ENCODE results near the gene CEP192. TPM values are rescaled to one million over a fixed set of nuclear protein-coding genes. Genes with fewer than 3 reads are reported as not detected.

The CEP192 gene
- total and polyA plus RNA-seq, 2 of the 13 experiments (the other 11 are each of a cell fraction or from before 2014, with no cell fraction given): 15.3 to 24.7 TPM

DNA sequence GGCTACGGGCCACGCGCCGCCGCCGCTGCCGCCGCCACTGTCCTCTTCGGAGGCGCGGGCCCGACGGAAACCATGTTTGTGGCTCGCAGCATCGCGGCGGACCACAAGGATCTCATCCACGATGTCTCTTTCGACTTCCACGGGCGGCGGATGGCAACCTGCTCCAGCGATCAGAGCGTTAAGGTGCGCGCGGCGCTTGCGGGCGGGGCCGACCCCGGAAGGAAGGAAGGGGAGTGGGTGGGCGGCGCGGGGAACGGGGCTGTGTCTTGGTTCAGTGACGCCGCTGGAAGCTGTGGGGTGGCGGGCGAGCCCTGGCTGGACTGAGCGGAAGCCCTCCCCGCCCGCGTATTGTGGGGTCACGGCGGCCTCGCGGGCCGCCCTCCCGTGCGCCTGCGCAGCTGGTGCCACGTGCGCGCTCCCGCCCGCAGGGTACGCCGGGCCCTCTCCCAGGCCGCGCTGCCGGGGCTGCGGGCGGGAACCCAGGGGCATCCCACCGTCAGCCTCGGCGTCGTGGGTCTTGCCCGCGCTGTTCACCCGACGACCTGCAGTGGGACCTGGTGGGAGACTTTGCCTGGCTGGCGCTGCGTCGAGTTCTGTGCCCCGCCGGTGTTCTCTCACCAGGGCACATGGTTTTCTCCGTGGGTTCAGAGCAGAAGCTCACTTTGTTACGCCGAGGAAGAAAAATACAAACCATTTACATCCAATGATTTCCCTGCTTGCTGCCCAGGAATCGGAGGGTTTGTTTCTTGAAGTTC is 42.9 kb upstream of the CEP192 start (continued):
- TF ChIP-seq KDM3A (CRISPR knock-in tag; IDR thresholded peaks at IDR 0.05; ENCODE audit: low read depth): peak; percentile 52; the same call in 1 of the 2 replicates
- peak; percentile 83 for TF ChIP-seq TBX2 (CRISPR knock-in tag; IDR thresholded peaks at IDR 0.05; ENCODE audit: borderline replicate concordance)
- TF ChIP-seq, protein P1, sequence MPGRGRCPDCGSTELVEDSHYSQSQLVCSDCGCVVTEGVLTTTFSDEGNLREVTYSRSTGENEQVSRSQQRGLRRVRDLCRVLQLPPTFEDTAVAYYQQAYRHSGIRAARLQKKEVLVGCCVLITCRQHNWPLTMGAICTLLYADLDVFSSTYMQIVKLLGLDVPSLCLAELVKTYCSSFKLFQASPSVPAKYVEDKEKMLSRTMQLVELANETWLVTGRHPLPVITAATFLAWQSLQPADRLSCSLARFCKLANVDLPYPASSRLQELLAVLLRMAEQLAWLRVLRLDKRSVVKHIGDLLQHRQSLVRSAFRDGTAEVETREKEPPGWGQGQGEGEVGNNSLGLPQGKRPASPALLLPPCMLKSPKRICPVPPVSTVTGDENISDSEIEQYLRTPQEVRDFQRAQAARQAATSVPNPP (CRISPR knock-in tag; IDR thresholded peaks at IDR 0.05): peak; percentile 98
- TF ChIP-seq, protein P2, sequence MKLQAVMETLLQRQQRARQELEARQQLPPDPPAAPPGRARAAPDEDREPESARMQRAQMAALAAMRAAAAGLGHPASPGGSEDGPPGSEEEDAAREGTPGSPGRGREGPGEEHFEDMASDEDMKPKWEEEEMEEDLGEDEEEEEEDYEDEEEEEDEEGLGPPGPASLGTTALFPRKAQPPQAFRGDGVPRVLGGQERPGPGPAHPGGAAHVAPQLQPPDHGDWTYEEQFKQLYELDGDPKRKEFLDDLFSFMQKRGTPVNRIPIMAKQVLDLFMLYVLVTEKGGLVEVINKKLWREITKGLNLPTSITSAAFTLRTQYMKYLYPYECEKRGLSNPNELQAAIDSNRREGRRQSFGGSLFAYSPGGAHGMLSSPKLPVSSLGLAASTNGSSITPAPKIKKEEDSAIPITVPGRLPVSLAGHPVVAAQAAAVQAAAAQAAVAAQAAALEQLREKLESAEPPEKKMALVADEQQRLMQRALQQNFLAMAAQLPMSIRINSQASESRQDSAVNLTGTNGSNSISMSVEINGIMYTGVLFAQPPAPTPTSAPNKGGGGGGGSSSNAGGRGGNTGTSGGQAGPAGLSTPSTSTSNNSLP (IDR thresholded peaks at IDR 0.05; ENCODE audit: low read depth, low read length): no peak
- TF ChIP-seq ZNF577 (CRISPR knock-in tag; IDR thresholded peaks at IDR 0.05; ENCODE audit: borderline replicate concordance, low read depth): no peak
- TF ChIP-seq HMG20B (CRISPR knock-in tag; conservative IDR thresholded peaks at IDR 0.05): no peak
- TF ChIP-seq ZC3H4 (CRISPR knock-in tag; IDR thresholded peaks at IDR 0.05; ENCODE audit: borderline replicate concordance): 0 out of 2 replicates have a peak, but pooled peaks have one; percentile 61
- TF ChIP-seq, protein P3, sequence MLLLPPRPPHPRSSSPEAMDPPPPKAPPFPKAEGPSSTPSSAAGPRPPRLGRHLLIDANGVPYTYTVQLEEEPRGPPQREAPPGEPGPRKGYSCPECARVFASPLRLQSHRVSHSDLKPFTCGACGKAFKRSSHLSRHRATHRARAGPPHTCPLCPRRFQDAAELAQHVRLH (CRISPR knock-in tag; IDR thresholded peaks at IDR 0.05; ENCODE audit: borderline replicate concordance, low read depth): peak; percentile 41; the same call in 1 of the 2 replicates
- TF ChIP-seq ZNF547 (CRISPR knock-in tag; IDR thresholded peaks at IDR 0.05): peak; percentile 98
- TF ChIP-seq NCOA2 (CRISPR knock-in tag; IDR thresholded peaks at IDR 0.05): peak; percentile 54; the same call in 1 of the 2 replicates
- no peak for TF ChIP-seq ZNF207 (IDR thresholded peaks at IDR 0.05; ENCODE audit: borderline replicate concordance)
- TF ChIP-seq, protein P4, sequence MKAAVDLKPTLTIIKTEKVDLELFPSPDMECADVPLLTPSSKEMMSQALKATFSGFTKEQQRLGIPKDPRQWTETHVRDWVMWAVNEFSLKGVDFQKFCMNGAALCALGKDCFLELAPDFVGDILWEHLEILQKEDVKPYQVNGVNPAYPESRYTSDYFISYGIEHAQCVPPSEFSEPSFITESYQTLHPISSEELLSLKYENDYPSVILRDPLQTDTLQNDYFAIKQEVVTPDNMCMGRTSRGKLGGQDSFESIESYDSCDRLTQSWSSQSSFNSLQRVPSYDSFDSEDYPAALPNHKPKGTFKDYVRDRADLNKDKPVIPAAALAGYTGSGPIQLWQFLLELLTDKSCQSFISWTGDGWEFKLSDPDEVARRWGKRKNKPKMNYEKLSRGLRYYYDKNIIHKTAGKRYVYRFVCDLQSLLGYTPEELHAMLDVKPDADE (CRISPR knock-in tag; IDR thresholded peaks at IDR 0.05): peak; percentile 85; the same call in 1 of the 2 replicates
- TF ChIP-seq RARA (CRISPR knock-in tag; IDR thresholded peaks at IDR 0.05): no peak
- TF ChIP-seq, protein P5, sequence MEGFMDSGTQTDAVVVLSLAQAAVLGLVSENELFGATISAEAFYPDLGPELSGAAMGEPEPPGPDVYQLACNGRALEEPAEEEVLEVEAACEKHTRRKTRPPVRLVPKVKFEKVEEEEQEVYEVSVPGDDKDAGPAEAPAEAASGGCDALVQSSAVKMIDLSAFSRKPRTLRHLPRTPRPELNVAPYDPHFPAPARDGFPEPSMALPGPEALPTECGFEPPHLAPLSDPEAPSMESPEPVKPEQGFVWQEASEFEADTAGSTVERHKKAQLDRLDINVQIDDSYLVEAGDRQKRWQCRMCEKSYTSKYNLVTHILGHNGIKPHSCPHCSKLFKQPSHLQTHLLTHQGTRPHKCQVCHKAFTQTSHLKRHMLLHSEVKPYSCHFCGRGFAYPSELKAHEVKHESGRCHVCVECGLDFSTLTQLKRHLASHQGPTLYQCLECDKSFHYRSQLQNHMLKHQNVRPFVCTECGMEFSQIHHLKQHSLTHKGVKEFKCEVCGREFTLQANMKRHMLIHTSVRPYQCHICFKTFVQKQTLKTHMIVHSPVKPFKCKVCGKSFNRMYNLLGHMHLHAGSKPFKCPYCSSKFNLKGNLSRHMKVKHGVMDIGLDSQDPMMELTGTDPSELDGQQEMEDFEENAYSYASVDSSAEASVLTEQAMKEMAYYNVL (CRISPR knock-in tag; IDR thresholded peaks at IDR 0.05; ENCODE audit: borderline replicate concordance): peak; percentile 60; the same call in 1 of the 2 replicates
- no peak for TF ChIP-seq NPAS2 (CRISPR knock-in tag; IDR thresholded peaks at IDR 0.05; ENCODE audit: borderline replicate concordance)
- TF ChIP-seq REL (CRISPR knock-in tag; conservative IDR thresholded peaks at IDR 0.05): peak; percentile 94
- TF ChIP-seq, protein P6, sequence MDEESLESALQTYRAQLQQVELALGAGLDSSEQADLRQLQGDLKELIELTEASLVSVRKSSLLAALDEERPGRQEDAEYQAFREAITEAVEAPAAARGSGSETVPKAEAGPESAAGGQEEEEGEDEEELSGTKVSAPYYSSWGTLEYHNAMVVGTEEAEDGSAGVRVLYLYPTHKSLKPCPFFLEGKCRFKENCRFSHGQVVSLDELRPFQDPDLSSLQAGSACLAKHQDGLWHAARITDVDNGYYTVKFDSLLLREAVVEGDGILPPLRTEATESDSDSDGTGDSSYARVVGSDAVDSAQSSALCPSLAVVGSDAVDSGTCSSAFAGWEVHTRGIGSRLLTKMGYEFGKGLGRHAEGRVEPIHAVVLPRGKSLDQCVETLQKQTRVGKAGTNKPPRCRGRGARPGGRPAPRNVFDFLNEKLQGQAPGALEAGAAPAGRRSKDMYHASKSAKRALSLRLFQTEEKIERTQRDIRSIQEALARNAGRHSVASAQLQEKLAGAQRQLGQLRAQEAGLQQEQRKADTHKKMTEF (CRISPR knock-in tag; IDR thresholded peaks at IDR 0.05): peak; percentile 82
- peak; percentile 88; the same call in 1 of the 2 replicates for TF ChIP-seq ZNF225 (CRISPR knock-in tag; IDR thresholded peaks at IDR 0.05)
- TF ChIP-seq, protein P7, sequence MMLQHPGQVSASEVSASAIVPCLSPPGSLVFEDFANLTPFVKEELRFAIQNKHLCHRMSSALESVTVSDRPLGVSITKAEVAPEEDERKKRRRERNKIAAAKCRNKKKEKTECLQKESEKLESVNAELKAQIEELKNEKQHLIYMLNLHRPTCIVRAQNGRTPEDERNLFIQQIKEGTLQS (CRISPR knock-in tag; IDR thresholded peaks at IDR 0.05): peak; percentile 28

Measured in HepG2 (cell line).